Fibroblast of villous mesenchyme (primary cell): ENCODE results near the gene TFCP2L1. TPM values are rescaled to one million over a fixed set of nuclear protein-coding genes. Genes with fewer than 3 reads are reported as not detected.

Experiments used
- DNase-seq: peaks from one replicate; pipeline ENCODE4 v3.0.0-alpha.2; 2010; ENCODE audit warnings: low read depth
- H3K4me3 ChIP-seq: 2 replicates; pipeline ENCODE4 v1.5.1; 2011; ENCODE audit warnings: low read depth, mild to moderate bottlenecking, low read length
- total RNA-seq: library from RNA; depleted of rRNA; stranded (reverse); fragments of >200 nt; gene quantifications from 2 replicates; pipeline ENCODE4 v1.2.3, GENCODE V29; 2012
- TF ChIP-seq, protein P1 (sequence below): IDR thresholded peaks from 2 replicates; pipeline ENCODE4 v1.5.1; 2012; ENCODE audit warnings: low read depth, mild to moderate bottlenecking, low read length; ENCODE audit not compliant: insufficient read depth

Gene TFCP2L1
- total RNA-seq, 1 donor, result not detected

DNA sequence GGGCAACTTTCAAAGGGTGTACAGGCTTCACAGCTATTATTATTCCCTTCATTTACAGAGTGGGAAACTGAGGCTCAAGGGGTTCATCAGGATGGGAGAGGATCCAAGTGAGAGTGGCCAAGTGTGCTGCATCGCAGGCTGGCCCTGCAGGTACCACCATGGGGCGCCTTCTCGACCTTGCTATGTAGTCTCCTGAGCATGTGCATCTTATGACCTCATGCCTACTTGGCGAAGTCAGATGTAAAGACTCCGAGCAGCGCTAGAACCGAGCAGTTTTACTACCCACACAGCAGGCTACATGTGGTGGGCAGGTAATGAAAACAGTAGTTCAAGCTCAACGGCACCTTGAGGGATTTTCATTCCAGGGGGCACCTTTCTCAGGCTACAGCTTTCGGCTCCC lies 42.0 kb downstream of the TFCP2L1 start:
- no peak overlapping the region for H3K4me3 ChIP-seq
- no peak for DNase-seq
- TF ChIP-seq, protein P1, sequence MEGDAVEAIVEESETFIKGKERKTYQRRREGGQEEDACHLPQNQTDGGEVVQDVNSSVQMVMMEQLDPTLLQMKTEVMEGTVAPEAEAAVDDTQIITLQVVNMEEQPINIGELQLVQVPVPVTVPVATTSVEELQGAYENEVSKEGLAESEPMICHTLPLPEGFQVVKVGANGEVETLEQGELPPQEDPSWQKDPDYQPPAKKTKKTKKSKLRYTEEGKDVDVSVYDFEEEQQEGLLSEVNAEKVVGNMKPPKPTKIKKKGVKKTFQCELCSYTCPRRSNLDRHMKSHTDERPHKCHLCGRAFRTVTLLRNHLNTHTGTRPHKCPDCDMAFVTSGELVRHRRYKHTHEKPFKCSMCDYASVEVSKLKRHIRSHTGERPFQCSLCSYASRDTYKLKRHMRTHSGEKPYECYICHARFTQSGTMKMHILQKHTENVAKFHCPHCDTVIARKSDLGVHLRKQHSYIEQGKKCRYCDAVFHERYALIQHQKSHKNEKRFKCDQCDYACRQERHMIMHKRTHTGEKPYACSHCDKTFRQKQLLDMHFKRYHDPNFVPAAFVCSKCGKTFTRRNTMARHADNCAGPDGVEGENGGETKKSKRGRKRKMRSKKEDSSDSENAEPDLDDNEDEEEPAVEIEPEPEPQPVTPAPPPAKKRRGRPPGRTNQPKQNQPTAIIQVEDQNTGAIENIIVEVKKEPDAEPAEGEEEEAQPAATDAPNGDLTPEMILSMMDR, result no peak

DNA sequence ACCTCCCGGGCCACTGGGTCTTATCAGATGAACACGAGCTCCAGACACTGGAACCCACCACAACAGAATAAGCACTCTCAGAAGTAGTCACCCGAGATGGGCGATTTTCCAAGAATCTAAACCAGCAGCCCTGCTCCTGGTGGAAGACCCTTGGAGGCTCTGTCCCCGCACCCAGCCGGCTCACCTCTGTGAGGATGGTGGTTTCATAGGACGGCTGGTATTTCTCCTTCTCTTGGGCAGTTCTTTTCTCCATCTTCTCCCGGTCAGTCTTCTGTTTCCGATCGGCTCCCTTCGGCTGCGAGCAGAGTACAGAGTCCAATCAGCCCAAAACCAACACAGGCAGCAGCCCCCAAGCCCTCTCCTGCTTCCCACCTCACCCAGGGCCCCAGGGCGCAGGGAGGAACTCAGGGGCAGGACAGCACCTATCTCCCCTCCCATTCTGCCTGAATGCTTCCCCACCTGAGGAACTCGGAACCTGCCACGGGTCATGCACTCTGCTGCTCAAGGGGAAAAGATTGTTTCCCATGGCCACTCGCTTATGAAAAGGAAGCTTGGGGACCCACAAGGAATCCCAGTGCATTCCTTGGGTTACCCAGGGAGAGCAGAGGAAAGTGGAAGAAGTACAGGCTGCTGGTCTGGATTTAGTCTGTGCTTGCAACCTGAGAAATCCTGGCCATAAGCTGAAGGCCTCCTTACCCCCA lies 42.7 kb downstream of the TFCP2L1 start:
- TF ChIP-seq, protein P1, result no peak
- DNase-seq, result no peak
- H3K4me3 ChIP-seq, result no peak overlapping the region

DNA sequence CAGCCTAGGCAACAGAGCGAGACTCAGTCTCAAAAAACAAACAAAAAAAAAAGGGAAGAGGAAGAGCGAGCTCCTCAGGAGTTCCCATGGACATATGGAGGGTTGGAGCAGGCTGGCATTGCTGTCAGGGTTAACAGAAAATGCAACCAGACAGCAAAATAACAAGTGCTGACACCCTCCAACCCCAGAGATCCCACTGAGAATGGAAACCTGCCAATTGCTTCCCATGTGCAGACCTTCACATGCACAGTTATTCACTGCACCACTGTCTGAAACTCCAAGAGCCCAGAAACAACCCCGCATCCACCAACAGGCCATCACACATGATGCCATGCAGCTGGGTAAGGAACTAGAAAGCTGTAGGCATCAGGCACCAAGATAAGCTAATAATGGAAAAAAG lies 43.5 kb downstream of the TFCP2L1 start:
- no peak overlapping the region for H3K4me3 ChIP-seq
- no peak for DNase-seq
- TF ChIP-seq, protein P1, result no peak

DNA sequence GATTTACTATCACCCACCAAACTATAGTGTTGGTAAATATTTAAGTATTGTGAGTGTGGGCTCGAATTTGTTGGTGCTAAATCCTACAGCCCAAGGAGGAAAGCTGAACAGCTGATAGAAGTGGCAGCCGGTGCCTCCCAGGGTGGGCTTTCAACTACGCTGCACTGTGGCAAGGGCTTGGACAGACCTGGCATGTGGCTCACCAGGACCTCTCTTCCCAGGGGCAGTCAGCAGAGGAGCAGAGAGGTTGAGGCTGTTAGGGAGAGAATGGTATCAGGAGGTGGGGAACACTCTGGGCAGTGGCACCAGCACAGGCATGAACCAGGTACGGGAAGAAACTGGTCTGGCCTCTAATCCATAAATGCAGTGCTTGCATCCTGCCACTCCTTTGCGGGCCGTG lies 44.6 kb downstream of the TFCP2L1 start:
- TF ChIP-seq, protein P1, result no peak
- H3K4me3 ChIP-seq, result no peak overlapping the region
- DNase-seq, result no peak

DNA sequence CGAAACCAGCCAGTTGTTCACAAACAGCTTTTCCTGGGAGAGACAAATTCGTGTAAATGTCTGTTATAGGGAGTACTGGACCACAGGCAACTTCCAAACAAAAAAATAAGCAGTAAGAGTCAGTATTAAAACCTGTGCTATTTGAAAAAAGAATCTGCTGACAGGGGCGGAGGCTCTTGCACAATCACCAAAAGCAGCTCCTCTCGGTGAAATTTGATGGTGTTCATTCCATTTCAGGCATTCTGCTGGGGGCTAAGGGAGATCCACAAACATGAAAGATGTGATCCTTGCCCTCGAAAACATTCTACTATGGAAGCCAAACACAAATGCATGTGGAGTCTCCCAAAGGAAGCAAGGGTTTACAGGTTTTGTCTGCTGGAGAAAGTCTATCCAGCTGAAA lies 45.0 kb downstream of the TFCP2L1 start:
- DNase-seq, result no peak
- no peak overlapping the region for H3K4me3 ChIP-seq
- TF ChIP-seq, protein P1, result no peak

DNA sequence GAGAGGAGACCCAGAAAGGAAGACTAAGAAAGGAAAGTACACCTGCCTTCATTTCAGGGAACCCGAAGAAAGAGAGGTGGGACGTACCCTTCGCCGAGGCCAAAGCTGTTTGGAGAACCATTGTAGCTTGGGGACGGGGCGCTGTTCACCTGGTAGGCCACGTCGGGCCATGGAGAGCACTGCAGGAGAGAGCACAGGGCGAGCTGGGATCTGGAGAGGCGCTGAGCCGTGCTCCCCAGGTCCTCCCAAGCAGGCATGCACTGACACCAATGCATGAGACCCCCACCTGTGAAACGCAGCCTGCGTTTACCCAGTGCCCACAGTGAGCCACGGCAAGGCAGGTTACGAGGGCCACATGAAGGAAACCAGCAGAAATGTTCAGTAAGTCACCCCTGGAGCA lies 45.5 kb downstream of the TFCP2L1 start:
- DNase-seq, result no peak
- TF ChIP-seq, protein P1, result no peak
- H3K4me3 ChIP-seq, result no peak overlapping the region

DNA sequence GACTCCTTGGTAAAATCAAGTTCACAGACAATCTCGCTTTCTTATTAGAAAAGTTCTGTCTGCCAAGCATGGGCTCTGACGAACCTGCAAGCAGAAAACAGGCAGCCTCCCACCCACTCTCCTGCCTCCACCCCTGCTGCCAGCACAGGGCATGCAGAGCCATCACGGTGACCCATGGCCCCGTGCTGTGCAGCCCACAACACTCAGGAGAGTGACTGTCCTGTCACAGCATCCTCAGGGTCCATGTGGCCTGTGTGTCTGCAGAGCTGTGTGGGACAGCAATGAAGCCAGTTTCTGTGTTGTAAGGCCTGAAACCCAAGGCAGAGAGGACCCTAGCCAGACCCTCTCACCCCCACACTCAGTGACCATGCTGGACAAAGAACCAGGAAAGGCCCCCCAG lies 46.2 kb downstream of the TFCP2L1 start:
- H3K4me3 ChIP-seq, result no peak overlapping the region
- TF ChIP-seq, protein P1, result no peak
- DNase-seq, result no peak
